ENCODE data around the gene SLC12A8.
"Not testable (repeated sequence)": the region's sequence is repeated elsewhere in the genome, so short reads cannot be mapped to it uniquely, and the experiment has no call there.

SLC12A8 gene

DNA sequence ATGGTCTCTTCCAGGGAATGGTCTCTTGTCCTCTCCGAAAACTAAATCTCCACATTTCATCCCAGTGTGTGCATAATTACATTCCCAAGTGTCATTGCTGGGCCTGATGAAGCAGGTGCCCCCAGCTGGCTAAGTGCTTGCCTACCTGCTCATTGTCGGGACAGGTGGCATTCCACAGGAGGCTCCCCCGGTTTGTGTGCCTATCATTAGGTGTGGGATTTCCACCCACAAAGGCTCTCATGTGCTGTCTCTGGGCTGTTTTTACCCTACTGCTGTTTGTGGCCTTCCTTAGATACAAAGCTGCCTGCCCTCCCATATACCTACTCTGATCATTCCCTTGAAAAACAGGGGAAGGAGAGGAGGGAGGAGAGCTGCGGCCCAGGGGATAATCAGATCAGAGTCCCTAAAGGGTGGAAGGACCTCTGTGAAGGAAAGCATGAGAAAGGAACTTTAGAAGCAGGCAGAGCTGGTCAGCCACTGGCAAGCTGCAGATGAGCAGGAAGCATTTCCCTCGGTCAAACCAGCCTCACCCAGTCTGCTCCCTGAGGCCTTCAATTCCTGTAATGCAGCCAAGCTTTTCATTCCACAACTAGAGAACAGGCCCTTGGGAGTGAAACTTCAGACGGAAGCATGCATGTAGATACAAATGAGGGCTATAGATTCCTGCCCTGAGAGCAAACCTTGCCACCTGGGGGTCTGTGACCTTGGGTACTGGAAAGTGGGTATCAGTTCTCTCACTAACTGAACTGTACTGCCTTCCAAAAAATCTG is 96.1 kb downstream of the SLC12A8 start:
- DNase-seq: no peak

DNA sequence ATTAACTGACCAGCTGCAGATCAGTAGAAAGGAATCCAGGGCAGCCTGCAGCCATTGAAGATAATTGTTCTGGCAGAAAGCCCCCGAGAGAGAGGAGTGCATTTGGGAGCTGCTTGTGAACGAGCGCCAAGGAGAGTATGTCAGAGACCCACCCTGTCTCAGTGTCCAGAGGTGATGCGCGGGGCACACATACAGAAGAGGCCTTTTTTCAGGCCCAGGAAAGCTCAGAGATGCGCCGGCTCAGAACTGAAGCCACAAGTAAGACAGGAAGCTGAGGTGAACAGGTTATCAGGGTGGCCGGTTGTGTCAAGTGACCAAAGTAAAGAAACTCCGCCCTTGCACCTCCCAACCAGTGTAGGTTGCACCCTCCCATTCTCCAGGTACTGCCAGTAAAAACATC is 96.9 kb downstream of the SLC12A8 start:
- DNase-seq: no peak

DNA sequence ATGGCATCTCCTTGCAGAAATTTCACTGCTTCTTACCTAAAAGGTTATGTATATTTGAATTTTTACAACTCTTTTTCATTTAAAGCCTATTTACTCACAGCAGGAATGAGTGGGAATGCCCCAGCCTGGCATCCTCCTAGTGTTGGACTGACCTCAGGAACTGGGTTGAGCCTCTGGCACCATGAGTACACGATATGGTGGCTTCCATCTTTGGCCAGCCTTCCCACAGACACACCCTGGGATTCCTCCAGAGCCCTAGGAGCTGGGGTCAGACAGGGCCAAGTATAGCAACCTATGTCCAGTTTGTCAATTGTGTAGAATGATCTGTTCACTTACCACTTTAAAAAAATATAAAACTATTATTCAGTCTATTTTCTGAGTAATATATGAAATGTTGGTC is 99.6 kb downstream of the SLC12A8 start:
- DNase-seq: no peak

DNA sequence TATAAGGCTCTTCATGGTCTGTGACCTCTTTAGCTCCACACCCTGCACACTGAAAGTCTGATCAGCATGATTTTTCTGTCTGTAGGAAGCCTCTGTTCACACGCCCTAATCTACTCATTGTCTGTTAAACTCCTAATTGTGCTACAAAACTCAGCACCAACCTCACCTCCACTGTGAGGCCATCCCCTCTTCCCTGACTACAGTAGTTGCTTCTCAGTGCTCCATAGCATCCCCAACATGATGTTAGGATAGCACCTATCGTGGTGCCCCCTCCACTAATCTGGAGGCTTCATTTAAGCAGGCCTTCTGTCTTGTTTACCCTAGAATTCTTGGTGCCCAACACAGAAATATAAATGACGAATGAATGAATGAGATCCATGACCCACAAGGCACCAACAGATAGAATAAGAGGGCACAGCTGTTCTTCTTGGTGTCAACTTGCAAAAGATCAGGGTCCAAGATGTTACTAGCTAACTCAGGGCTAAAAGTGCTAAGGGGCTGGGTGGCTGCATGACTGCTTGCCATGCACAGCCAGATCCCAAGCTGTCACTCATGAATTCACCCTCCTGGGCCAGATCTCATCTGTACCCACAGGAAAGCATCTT is 101.6 kb downstream of the SLC12A8 start:
- no peak for DNase-seq

DNA sequence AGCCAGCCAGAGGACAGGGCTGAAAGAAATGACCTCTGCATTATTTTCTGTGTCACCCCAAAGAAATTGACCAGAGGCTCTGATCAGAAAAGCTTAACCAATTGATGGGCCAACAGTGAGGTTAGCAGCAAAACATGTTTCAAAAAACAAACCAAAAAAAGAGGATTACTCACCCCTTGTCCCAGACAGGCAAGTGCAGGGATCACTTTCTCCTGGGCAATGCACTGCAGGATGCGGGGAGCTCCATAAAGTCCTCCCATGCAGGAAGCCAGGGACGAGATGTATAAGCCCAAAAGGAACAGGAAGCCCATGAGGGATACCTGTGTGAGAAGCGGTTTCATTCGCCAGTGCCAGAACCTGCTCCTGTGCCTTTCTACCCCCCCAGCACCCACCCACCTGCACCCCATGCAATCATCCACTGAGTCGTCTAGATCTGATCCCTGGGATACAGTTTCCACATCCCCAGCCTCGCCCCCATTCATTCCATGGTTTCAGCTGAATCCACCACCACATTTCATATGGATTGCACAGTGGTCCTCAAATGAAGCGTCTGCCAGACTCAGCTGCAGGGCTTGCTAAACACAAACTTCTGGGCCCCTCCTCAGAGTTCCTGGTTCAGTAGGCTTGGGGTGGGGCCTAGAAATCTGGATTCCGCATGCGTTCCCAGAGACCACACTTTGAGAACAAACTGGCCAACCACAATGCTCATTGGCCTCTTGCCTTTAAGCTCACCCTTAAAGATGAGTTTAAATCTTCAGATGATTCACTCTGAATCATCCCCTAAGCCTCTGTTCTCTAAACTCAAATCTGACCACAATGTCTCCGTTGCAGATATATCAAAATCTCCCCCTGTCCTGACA is 102.3 kb downstream of the SLC12A8 start:
- no peak for DNase-seq

DNA sequence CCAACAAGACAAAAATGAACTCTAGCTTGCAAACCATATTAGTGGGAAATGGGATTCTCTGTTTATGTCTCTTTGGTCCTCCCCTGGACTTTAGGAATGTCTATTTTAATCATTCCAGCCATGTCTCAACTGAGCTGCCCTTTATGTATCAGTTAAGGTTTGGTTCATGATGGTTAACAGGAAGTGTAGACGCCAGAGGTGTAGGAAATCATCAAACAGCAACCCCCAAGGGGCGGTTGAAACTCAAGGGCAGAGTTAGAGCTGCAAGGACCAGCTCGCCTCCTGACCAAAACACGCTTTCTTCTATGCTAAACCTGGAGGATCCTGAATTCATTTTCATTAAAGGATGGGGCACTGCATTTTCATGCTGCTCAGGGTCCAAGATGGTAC is 103.0 kb downstream of the SLC12A8 start:
- no peak for DNase-seq

DNA sequence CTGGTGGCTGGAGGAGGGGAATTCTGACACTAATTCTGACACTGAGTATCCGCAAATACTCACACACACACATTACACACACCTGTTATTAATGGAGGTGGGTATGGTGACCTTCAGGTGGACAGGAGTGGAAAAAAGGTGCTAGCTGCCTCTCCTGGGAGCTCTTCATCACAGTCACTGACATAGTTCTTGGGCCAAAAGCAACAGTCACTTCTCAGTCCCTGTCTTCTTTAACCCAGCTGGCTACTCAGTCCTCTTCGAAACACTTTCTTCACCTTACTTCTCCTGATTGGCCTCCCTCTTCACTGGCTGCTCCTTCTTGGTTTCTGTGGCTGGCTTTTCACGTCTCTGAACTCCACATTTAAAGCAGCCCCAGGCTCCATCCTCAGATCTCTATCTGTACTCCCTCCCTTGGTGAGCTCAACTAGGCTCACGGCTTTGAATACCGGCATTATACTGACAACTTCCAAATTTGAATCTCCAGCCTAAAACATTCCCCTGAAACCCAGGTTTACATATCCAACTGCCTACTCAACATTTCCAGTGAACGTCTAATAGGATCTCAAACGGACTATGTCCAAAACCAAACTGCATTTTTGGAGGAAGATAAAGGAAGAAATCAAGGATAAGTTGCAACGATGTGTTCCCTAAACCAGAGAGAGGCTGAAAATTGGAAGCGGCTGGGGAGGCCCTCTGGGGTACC is 103.6 kb downstream of the SLC12A8 start:
- no peak for DNase-seq

DNA sequence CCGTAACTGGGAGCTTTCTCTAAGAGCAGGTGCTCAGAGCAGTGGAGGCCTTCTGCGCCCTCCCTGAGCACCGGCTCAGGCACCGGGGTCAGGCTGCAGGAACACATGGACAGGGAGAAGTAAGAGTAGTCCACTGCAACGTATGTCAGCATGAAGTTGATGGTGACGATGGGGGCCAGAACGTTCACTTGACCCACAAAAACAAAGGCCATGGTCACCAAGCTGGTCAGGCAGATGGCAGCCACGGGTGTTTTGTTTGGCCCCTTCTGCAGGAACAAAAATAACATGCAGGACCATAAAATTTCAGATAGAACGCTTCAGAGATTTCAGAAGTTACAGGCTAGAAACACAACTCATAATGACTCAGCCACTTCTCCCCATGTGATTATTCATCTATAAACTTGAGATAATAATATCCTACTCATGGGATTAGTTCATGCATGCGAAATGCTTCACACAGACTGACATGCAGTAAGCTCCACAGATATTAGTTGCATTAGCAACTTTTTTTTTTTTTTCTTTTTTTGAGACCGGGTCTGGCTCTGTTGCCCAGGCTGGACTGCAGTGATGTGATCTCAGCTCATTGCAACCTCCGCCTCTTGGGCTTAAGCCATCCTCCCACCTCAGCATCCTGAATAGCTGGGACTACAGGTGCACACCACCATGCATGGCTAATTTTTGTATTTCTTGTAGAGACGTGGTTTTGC is 104.5 kb downstream of the SLC12A8 start:
- no peak for DNase-seq

DNA sequence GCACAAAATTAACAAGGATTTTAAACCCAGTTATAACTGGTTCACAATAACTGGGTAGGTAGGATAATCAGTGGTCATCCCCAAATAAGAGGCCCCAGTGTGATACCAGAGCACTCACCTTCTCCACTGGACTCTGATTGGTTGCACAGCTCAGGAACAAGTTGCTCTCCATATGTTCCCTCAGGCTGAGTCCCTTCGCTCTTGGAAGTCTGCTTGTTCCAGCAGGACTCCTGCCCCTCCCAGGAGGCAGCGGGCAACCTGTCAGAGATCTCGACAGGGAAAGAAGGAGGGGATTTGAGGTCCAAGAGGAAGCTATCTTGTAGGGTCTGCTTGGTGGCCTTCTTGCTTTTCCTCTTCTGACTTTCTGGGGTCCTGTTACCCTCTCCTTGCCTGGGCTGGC is 105.2 kb downstream of the SLC12A8 start:
- DNase-seq: no peak

DNA sequence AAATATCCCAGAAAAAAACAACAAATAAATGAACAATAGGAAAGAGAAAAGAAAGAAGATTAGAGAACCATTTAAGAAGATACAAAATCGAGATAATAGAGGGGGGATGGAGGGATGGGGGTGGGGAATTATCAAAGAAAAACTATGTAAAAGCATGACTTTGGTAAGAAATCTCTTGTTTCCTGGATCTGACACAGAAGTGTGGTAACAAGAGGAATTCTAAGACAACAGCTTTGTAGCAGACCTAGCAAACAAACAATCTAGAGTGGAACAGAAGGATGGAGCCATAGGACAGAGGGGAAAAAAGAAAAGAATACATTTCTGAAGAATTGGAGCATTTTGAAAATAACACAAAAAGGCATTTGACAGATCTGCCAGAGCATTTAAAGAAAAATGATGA is 107.4 kb downstream of the SLC12A8 start:
- no peak for DNase-seq

DNA sequence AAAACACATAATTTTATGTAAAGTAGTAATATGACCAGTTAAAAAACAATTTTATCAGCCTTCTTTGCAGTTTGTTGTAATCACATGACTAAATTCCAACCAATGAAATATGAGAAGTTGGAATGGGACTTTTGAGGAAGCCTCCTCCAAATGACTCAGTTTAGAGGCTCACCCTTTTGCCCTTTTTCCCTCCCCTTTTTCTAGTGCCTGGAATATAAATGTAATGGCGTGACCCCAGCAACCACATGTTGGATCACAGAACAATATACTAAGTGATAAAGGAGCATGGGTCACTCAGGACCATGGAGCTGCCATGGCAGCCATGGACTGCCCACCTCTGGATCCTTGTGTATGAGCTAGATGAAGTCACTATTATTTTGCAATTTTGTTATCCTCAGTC is 107.9 kb downstream of the SLC12A8 start:
- no peak for DNase-seq

DNA sequence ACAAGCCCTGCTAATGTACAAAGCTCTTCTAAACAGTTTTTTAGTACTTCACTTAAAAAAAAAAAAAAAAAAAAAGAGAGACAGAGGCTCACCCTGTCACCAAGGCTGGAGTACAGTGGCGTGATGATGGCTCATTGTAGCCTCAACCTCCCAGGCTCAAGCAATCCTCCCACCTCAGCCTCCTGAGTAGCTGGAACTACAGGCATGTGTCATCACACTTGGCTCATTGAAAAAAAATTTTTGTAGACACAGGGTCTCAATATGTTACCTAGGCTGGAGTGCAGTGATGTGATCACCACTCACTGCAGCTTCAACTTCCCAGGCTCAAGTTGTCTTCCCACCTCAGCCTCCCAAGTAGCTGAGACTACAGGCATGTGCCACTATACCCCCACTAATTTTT is 109.1 kb downstream of the SLC12A8 start:
- DNase-seq: no peak

DNA sequence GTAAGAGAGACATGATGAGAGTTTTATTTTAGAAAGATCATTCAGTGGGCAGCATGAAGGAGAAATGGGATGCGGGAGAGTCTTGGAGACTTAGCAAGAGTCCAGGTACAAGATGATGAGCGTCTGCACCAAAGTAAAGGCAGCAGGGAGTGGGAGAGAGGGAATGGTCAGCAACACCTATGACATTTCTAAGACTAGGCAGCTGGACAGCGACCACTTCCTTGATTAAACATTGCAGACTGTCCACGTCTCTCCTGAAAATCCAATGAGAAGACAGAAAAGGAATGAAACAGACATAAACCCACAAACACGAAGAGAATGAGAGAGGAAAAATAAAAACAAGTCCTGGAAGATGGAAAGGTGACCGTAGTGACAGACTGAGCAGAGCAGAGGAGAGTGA is 110.1 kb downstream of the SLC12A8 start:
- DNase-seq: no peak

DNA sequence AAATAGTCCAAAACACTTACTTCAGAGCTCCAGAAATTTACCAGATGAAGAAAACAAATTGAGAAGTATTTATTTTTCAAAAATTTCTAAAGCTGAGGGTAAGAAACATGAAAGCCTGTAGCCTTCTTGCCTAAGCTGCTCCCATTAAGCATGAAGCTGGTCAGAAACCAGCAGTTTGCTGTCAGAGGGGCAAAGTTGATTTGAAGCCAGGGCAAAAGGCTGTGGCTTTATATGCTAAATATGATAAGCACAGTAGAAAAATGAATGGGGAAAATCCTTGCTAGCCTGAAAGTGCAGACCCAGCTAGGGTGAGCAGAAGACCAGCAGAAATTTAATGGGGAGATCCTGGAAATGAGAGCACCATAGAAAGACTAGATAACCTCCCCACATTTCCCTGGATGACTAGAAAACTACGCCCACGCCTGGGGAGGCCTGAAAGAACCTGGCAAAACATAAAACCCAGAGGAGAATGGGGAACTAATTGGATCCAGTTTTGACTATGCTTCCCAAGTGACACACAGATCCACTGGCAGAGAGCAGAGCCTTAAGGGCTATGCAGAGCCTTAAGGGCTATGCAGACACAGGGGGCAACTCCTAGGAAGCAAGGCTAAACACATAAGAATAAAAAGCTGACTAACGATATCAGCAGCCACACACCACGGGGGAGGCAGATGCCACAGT is 113.8 kb downstream of the SLC12A8 start:
- no peak for DNase-seq

DNA sequence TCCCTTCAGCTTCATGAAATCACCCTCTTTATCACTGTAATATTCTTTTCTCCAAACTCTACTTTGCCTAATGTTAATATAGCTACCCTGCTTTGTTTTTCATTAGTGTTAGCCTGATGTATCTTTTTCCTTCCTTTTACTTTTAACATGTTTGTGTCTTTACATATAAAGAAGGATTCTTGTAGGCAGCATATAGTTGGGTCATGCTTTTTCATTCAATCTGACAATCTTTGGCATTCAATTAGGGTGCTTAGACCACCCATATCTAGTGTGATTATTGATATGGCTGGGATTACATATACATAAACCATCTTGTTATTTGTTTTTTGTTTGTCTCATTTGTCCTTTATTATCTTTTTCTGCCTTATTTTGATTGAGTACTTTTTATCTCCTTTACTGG is 121.9 kb downstream of the SLC12A8 start:
- no peak for DNase-seq

DNA sequence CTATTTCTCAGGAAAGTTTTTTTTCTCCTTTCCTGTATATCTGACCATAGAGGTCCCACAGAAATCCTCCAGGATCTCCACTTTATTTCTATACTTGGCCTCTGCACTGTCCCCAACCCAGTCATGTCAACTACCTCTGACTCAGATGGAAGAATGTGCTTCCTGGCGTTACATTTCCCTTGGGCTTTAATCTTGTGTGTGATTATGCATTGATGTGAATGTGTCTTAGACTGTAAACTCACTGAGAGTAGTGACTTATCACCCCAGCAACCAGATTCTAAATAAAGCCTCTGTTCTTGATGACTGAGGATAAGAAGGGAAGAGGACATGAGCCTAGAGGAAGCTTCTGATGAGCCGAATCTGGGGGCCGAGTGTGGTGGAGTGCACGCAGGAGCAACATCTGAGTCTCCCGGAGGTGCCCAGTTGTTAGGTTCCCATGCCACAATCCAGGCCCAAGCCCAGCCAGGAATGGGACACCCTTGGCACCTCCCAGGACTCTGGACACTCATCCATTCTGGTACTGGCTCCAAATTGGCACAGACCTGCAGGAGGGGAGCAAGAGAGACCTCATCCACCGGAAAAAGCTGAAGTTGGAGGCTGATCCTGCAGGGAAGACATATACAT is 124.7 kb downstream of the SLC12A8 start:
- DNase-seq: no peak

DNA sequence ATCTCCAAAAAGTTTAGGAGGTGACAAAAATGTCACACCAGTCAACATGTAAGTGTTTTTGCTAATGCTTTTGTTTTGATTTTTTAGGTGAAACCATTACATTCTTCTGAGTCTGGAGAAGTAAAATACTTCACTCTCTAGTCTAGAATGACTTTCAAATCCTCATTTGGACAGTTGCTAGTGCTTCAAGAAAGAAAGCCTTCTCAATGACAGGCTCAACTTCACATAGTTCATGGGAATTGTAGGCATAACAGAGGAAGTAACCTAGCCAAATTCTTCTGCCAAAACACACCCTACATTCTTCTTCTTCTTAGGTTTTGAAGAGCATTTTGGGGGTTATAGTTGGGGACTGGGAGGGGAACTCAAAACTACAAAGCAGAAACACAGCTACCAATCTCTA is 127.4 kb downstream of the SLC12A8 start:
- no peak for DNase-seq

DNA sequence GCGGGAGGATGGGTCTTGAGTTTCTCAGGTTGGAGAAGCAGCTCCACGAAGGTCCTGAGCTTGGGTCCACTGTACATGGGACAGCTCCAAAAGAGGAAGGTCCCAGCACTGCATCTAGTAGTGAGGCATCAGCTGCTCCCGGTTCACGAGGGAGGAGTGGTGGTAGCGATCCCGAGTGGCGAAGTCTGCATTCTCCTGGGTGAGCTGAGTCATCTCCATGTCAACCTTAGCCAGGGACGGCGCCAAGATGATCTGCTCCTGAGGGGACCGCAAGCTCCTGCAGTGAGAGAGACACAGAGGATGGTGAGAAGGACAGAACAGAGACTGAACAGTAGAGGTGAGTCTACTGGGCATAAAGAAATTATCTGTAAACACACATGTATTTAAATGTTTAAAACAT is 128.8 kb downstream of the SLC12A8 start:
- peak in 1 of 56 donors; percentile 5 for DNase-seq

DNA sequence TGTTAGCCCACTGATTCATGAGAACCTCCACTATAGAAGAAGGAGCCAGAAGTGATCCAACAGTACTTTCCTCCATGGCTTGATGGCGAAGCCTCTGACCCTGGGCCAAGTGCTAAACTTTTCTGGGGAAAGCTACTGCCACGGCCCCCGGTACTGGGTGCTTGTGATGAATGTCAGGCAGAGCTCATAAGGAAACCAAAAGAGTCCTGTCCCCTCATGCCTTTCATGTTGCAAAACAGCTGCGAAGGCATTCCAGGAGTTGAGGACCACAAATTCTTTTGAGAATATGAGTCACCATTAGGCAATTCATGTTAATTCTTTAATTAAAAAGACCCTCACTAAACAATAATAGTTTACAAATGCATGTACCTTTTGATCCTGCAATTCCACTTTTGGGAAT is 130.2 kb downstream of the SLC12A8 start:
- not testable (repeated sequence) for DNase-seq

DNA sequence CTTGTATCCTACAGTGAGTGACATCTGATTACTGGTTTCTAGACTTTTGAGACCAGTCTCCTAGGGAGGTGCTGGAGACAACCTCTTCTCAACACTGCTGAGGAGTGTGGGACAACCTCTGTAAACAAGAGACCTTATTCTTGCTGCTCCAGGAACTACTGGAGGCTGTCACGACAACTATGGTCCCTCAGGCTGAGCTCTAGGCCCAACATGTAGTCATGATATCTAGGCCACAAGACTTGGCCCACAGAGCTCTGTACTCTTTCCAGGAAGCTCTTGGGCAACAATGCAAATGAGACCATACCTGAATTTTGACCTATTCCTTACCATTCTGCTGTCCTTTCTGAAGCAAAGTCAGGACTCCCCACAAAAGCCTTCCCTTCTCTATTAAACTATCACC is 132.5 kb downstream of the SLC12A8 start:
- DNase-seq: no peak

Measured in nucleus accumbens (tissue), 56 donors.